Pons (tissue), 1 donor: ENCODE measurements around the gene STAB2.
A peak's percentile ranks its signal among the peaks of the same experiment; 100 is the strongest.

Experiments
- DNase-seq: peaks from one replicate; pipeline ENCODE4 v3.0.0-alpha.2; 2016; ENCODE audit warnings: low spot score

STAB2 gene

GRCh38 chr12:103696101-103696500, 109.0 kb downstream of the STAB2 start:
- DNase-seq = no peak

- DNase-seq = no peak
Measured at GRCh38 chr12:103697971-103698751, 111.1 kb downstream of the STAB2 start.

GRCh38 chr12:103698752-103699560, 111.9 kb downstream of the STAB2 start:
- no peak for DNase-seq

GRCh38 chr12:103705098-103705497, 118.0 kb downstream of the STAB2 start:
- no peak for DNase-seq

GRCh38 chr12:103705927-103706326, 118.9 kb downstream of the STAB2 start:
- no peak for DNase-seq

GRCh38 chr12:103707446-103707845, 120.4 kb downstream of the STAB2 start:
- DNase-seq = no peak

GRCh38 chr12:103710544-103710943, 123.5 kb downstream of the STAB2 start:
- DNase-seq = no peak

GRCh38 chr12:103712216-103712615, 125.1 kb downstream of the STAB2 start:
- DNase-seq = no peak

- no peak for DNase-seq
Measured at GRCh38 chr12:103715494-103715893, 128.4 kb downstream of the STAB2 start.

- no peak for DNase-seq
Measured at GRCh38 chr12:103716517-103717196, 129.6 kb downstream of the STAB2 start.

- no peak for DNase-seq
Measured at GRCh38 chr12:103725398-103725797, 138.3 kb downstream of the STAB2 start.

GRCh38 chr12:103727638-103728037, 140.6 kb downstream of the STAB2 start:
- no peak for DNase-seq

- no peak for DNase-seq
Measured at GRCh38 chr12:103728323-103728722, 141.2 kb downstream of the STAB2 start.

- DNase-seq = no peak
Measured at GRCh38 chr12:103729499-103729898, 142.4 kb downstream of the STAB2 start.

- DNase-seq = no peak
Measured at GRCh38 chr12:103731539-103731938, 144.5 kb downstream of the STAB2 start.

GRCh38 chr12:103734863-103735262, 147.8 kb downstream of the STAB2 start:
- DNase-seq = no peak

GRCh38 chr12:103735291-103735690, 148.2 kb downstream of the STAB2 start:
- no peak for DNase-seq

- DNase-seq = no peak
Measured at GRCh38 chr12:103736572-103736971, 149.5 kb downstream of the STAB2 start.

GRCh38 chr12:103737881-103738280, 150.8 kb downstream of the STAB2 start:
- DNase-seq = no peak

GRCh38 chr12:103742349-103742932, 155.4 kb downstream of the STAB2 start:
- peak; percentile 30 for DNase-seq

GRCh38 chr12:103743788-103744187, 156.7 kb downstream of the STAB2 start:
- DNase-seq = no peak

GRCh38 chr12:103745962-103746361, 158.9 kb downstream of the STAB2 start:
- no peak for DNase-seq
